ENCODE results near the gene SPSB2. TPM values are rescaled to one million over a fixed set of nuclear protein-coding genes. Genes with fewer than 3 reads are reported as not detected.
"Not testable (repeated sequence)": the region's sequence is repeated elsewhere in the genome, so short reads cannot be mapped to it uniquely, and the experiment has no call there.

Gene SPSB2
- polyA plus RNA-seq, 1 of the 3 experiments (the other 2 are of a cell fraction), result 16.9 TPM

DNA sequence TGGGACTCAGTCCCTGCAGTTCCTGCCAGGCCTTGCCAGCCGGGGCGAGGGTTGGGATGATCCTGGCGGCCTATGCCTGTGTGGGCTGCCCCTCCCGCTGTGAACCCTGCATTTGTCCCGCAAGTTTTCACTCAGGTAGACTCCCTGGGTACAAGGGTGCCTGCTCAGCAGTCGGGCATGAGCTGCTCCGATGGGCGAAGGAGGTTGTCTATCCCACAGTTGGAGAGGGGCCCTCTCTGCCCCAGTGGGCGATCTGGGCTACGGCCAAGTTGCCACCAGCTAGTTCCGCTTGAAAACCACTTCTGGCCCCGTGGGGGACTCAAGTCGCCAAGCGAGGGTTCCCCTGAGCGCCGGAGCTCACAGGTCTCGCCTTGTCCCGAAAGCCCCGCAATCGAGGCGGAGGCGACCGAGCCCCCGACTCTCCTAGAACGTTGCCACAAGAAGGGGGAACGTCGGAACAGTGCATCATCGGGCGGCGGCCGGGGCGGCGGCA lies 6.1 kb downstream of the SPSB2 start:
- H3K36me3 ChIP-seq (replicated peaks in 1 of 2; ENCODE audit: control insufficient read depth in 1 of 2, insufficient read depth in 2 of 2, low read length in 1 of 2), result peaks cover 24 to 50% of the 10 kb centered on the region in 2 experiments
- no peak; the same call in 1 of the 2 replicates for TF ChIP-seq RXRA (IDR thresholded peaks at IDR 0.05; ENCODE audit: borderline replicate concordance, low read depth)
- no peak for TF ChIP-seq SIN3A (IDR thresholded peaks at IDR 0.05; ENCODE audit: borderline replicate concordance, low read depth, low read length)
- TF ChIP-seq EP300 (IDR thresholded peaks at IDR 0.05; ENCODE audit: borderline replicate concordance in 1 of 2, low read depth in 1 of 2, low read length in 1 of 2), result no peak; a peak in 1 of 4 replicates
- TF ChIP-seq ELF1 (IDR thresholded peaks at IDR 0.05), result 0 out of 2 replicates have a peak, but pooled peaks have one; percentile 11
- 0 out of 2 replicates have a peak, but pooled peaks have one; percentile 24 for TF ChIP-seq NFIC (IDR thresholded peaks at IDR 0.05; ENCODE audit: borderline replicate concordance)
- no peak for TF ChIP-seq YY1 (IDR thresholded peaks at IDR 0.05; ENCODE audit: low read depth)
- TF ChIP-seq GATA2 (CRISPR knock-in tag; IDR thresholded peaks at IDR 0.05), result no peak
- no peaks in the 10 kb centered on the region for H3K9me2 ChIP-seq
- peak overlapping the region; percentile 57 for H2AFZ ChIP-seq (ENCODE audit: low read depth)
- H4K20me1 ChIP-seq (ENCODE audit: insufficient read depth), result peaks cover 41% of the 10 kb centered on the region
- H3K27ac ChIP-seq (ENCODE audit: low read depth in 2 of 2, low read length in 1 of 2), result peak overlapping the region; percentile 51 to 79
- peaks cover 46% of the 10 kb centered on the region for H3K79me2 ChIP-seq (ENCODE audit: insufficient read depth)
- peak overlapping the region; percentile 51 to 91 for H3K4me3 ChIP-seq (ENCODE audit: low read depth in 2 of 2, low read length in 1 of 2)
- H3K4me2 ChIP-seq, result peak overlapping the region; percentile 99
- peaks cover 31% of the 10 kb centered on the region for H3F3A ChIP-seq (replicated peaks; ENCODE audit: insufficient read depth)
- no peak for DNase-seq
- 14% methylated on average over 13 of the region's 33 CpGs for WGBS (ENCODE audit: low lambda C conversion rate)
- ChIA-PET POLR2A (interaction anchor here (0.5 to 5.9 kb wide), 7 partner anchors 12 to 1849 kb away, joined by 3 to 57 read pairs (median 4); partner anchors contain the start of genes CDCA3, GPR162, MLF2 and USP5), CTCF (interaction anchor here (0.8 to 10.9 kb wide), 12 partner anchors 12 to 114 kb away, joined by 3 to 164 read pairs (median 4); partner anchors contain the start of genes C12orf57, CDCA3, MLF2 and P3H3)
- H3K9me3 ChIP-seq, result no peaks in the 10 kb centered on the region
- peaks cover 33 to 38% of the 10 kb centered on the region in 2 experiments for H3K4me1 ChIP-seq (ENCODE audit: control insufficient read depth in 1 of 2, insufficient read depth in 2 of 2, low read depth in 1 of 2, low read length in 1 of 2)
- H3K27me3 ChIP-seq (ENCODE audit: insufficient read depth), result no peaks in the 10 kb centered on the region
- H3K9ac ChIP-seq, result peak overlapping the region; percentile 63

DNA sequence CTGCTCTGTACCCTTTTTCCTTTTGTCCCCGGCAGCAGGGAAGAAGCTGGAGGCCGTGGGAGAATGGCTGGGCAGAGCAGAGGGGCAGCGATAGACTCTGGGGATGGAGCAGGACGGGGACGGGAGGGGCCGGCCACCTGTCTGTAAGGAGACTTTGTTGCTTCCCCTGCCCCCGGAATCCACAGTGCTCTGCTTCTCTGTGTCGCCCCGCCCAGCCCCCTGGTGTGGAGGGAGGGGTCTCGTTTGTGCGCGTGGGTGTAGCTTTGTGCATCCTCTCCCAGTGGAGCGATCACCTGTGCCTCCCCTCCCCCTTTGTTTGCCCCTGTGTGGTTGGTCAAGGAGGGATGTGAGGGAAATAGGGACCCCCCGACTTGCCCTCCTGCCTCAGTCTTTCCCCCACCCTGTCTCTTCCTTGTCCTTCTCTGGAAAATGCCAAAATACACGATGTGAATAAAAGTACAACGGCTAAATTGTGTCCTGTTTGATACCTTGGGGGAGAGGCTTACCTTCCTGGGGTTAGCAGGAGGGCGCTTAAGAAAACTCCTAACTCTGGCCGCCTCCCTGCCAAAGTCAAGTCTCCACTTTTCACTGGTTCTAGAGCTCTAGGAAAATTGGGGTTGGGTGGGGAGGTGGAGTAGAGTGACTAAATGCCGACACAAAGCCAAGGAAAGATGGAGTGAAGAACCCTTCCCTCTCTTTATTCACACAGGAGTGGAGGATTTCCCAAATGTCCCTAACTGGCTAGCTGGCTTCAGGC lies 6.8 kb downstream of the SPSB2 start:
- Histone ChIP-seq H3K79me2 (ENCODE audit: insufficient read depth) (peaks cover 40% of the 10 kb centered on the region), H3K27me3 (ENCODE audit: insufficient read depth) (no peaks in the 10 kb centered on the region), H3K27ac (ENCODE audit: low read depth in 2 of 2, low read length in 1 of 2) (peak overlapping the region; percentile 51 to 79), H2AFZ (ENCODE audit: low read depth) (peak overlapping the region; percentile 57), H3K36me3 (replicated peaks in 1 of 2; ENCODE audit: control insufficient read depth in 1 of 2, insufficient read depth in 2 of 2, low read length in 1 of 2) (peaks cover 27 to 52% of the 10 kb centered on the region in 2 experiments), H3F3A (replicated peaks; ENCODE audit: insufficient read depth) (peaks cover 25% of the 10 kb centered on the region), H3K9ac (peak overlapping the region; percentile 63; the same call in 1 of the 2 replicates), H3K4me2 (peak overlapping the region; percentile 99), H3K4me1 (ENCODE audit: control insufficient read depth in 1 of 2, insufficient read depth in 2 of 2, low read depth in 1 of 2, low read length in 1 of 2) (peaks cover 29 to 31% of the 10 kb centered on the region in 2 experiments), H3K4me3 (ENCODE audit: low read depth in 2 of 2, low read length in 1 of 2) (peak overlapping the region; percentile 51 to 91; a peak in 3 of 4 replicates), H4K20me1 (ENCODE audit: insufficient read depth) (peaks cover 34% of the 10 kb centered on the region), H3K9me3 (no peaks in the 10 kb centered on the region), H3K9me2 (no peaks in the 10 kb centered on the region)
- POLR2A ChIA-PET, result interaction anchor here (0.5 to 5.9 kb wide), 7 partner anchors 11 to 1850 kb away, joined by 3 to 57 read pairs (median 4); partner anchors contain the start of genes CDCA3, GPR162, MLF2 and USP5
- DNase-seq, result no peak
- CTCF ChIA-PET, result interaction anchor here (0.7 to 10.9 kb wide), 12 partner anchors 8 to 275 kb away, joined by 3 to 164 read pairs (median 4); partner anchors contain the start of genes C12orf57, CDCA3, MLF2 and PTMS
- TF ChIP-seq EZH2phosphoT487 (IDR thresholded peaks at IDR 0.05; ENCODE audit: borderline replicate concordance, low read depth) (no peak), TEAD4 (IDR thresholded peaks at IDR 0.05; ENCODE audit: borderline replicate concordance, insufficient read depth) (no peak), SIN3A (IDR thresholded peaks at IDR 0.05; ENCODE audit: borderline replicate concordance, low read depth, low read length) (no peak), FOXM1 (IDR thresholded peaks at IDR 0.05; ENCODE audit: low read depth) (no peak), IRF3 (IDR thresholded peaks at IDR 0.05; ENCODE audit: low read depth, low read length) (no peak), MEF2A (IDR thresholded peaks at IDR 0.05; ENCODE audit: borderline replicate concordance, low read depth) (no peak), RXRA (IDR thresholded peaks at IDR 0.05; ENCODE audit: borderline replicate concordance, low read depth) (no peak), EP300 (IDR thresholded peaks at IDR 0.05; ENCODE audit: borderline replicate concordance in 1 of 2, low read depth in 1 of 2, low read length in 1 of 2) (no peak)
- TF ChIP-seq, protein P1, sequence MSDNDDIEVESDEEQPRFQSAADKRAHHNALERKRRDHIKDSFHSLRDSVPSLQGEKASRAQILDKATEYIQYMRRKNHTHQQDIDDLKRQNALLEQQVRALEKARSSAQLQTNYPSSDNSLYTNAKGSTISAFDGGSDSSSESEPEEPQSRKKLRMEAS (IDR thresholded peaks at IDR 0.05; ENCODE audit: low read depth), result no peak
- 94% methylated on average over 16 of the region's 19 CpGs for WGBS (ENCODE audit: low lambda C conversion rate)

- H3K9me3 ChIP-seq; H3K9ac ChIP-seq; DNase-seq; H3K27me3 ChIP-seq (ENCODE audit: insufficient read depth); H3K27ac ChIP-seq (ENCODE audit: low read depth in 2 of 2, low read length in 1 of 2); H3K9me2 ChIP-seq; H2AFZ ChIP-seq (ENCODE audit: low read depth); H3K4me2 ChIP-seq; H3K4me3 ChIP-seq (ENCODE audit: low read depth in 2 of 2, low read length in 1 of 2): not testable (repeated sequence)
- H3K36me3 ChIP-seq (replicated peaks in 1 of 2; ENCODE audit: control insufficient read depth in 1 of 2, insufficient read depth in 2 of 2, low read length in 1 of 2), result peaks cover 22 to 53% of the 10 kb centered on the region in 2 experiments
- peaks cover 21 to 26% of the 10 kb centered on the region in 2 experiments; a peak in 3 of 4 replicates for H3K4me1 ChIP-seq (ENCODE audit: control insufficient read depth in 1 of 2, insufficient read depth in 2 of 2, low read depth in 1 of 2, low read length in 1 of 2)
- POLR2A ChIA-PET, result interaction anchor here (1.3 to 5.9 kb wide), 3 partner anchors 10 to 49 kb away, joined by 3 to 57 read pairs (median 4); partner anchors contain the start of genes CDCA3, ENO2 and USP5
- H4K20me1 ChIP-seq (ENCODE audit: insufficient read depth), result peaks cover 24% of the 10 kb centered on the region
- peaks cover 16% of the 10 kb centered on the region for H3F3A ChIP-seq (replicated peaks; ENCODE audit: insufficient read depth)
- WGBS (ENCODE audit: low lambda C conversion rate), result 95% methylated on average over 5 of the region's 5 CpGs
- peaks cover 30% of the 10 kb centered on the region for H3K79me2 ChIP-seq (ENCODE audit: insufficient read depth)
- CTCF ChIA-PET, result interaction anchor here (0.9 to 10.9 kb wide), 6 partner anchors 7 to 112 kb away, joined by 4 to 164 read pairs (median 11); partner anchors contain the start of genes CDCA3, MLF2, SPSB2 and USP5
These were observed 7.8 kb downstream of the SPSB2 start for GRCh38 chr12:6865307-6865706.

Measured in SK-N-SH (cell line).